HG02870 (cell line): ENCODE measurements around the gene TNFRSF1B.

ENCODE experiments used
- ATAC-seq: cut with Tn5 transposase; IDR thresholded peaks from one replicate; pipeline ENCODE4 v1.9.1; 2021; ENCODE audit warnings: mild to moderate bottlenecking, moderate library complexity; ENCODE audit not compliant: unreplicated experiment

The TNFRSF1B gene

GRCh38 chr1:12188657-12189327 lies 22.0 kb downstream of the TNFRSF1B start:
- no peak for ATAC-seq

- no peak for ATAC-seq
Measured at GRCh38 chr1:12189328-12189682, 22.5 kb downstream of the TNFRSF1B start.

GRCh38 chr1:12191242-12192032 lies 24.6 kb downstream of the TNFRSF1B start:
- no peak for ATAC-seq

GRCh38 chr1:12194666-12195216 lies 27.9 kb downstream of the TNFRSF1B start:
- ATAC-seq = no peak

GRCh38 chr1:12195416-12195815 lies 28.6 kb downstream of the TNFRSF1B start:
- ATAC-seq = no peak

GRCh38 chr1:12196641-12197482 lies 30.1 kb downstream of the TNFRSF1B start:
- no peak for ATAC-seq

- ATAC-seq = no peak
Measured at GRCh38 chr1:12197483-12197880, 30.7 kb downstream of the TNFRSF1B start.

- ATAC-seq = no peak
Measured at GRCh38 chr1:12200208-12200607, 33.4 kb downstream of the TNFRSF1B start.

- no peak for ATAC-seq
Measured at GRCh38 chr1:12201352-12202189, 34.8 kb downstream of the TNFRSF1B start.

GRCh38 chr1:12202190-12202497 lies 35.4 kb downstream of the TNFRSF1B start:
- ATAC-seq = no peak

GRCh38 chr1:12202577-12202976 lies 35.8 kb downstream of the TNFRSF1B start:
- no peak for ATAC-seq

- no peak for ATAC-seq
Measured at GRCh38 chr1:12203216-12204007, 36.6 kb downstream of the TNFRSF1B start.

GRCh38 chr1:12204140-12204539 lies 37.3 kb downstream of the TNFRSF1B start:
- ATAC-seq = no peak

GRCh38 chr1:12204754-12205658 lies 38.2 kb downstream of the TNFRSF1B start:
- no peak for ATAC-seq

GRCh38 chr1:12206238-12206637 lies 39.4 kb downstream of the TNFRSF1B start:
- ATAC-seq = no peak

- no peak for ATAC-seq
Measured at GRCh38 chr1:12206792-12207424, 40.1 kb downstream of the TNFRSF1B start.

- ATAC-seq = no peak
Measured at GRCh38 chr1:12208271-12208670, 41.5 kb downstream of the TNFRSF1B start.

GRCh38 chr1:12208764-12209494 lies 42.1 kb downstream of the TNFRSF1B start:
- ATAC-seq = no peak
